ENCODE results near the gene AHCTF1. TPM values are rescaled to one million over a fixed set of nuclear protein-coding genes. Genes with fewer than 3 reads are reported as not detected.
"Not testable (repeated sequence)": the region's sequence is repeated elsewhere in the genome, so short reads cannot be mapped to it uniquely, and the experiment has no call there.

Gene AHCTF1
- total RNA-seq, 4 donors from 2014 or later, result 30.7 to 45.3 (median 42.0) TPM

DNA sequence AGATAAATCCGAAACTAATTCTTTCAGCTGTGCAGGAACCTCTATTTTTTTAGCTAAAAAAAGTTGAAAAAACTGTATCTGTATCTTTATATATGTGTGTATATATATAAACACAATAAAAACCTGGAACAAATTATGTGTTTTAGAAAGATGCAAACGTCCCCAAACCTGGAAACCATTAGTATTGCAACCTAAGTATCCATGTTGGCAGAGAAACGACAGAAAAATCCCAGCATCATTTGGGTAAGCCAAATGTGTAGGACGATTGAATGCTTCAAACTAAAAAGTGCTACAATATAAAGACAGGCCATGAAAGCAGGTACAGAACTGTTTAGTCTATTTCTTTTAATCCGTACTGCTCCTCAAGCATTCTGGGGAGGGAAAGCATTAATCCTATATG, 87.9 kb downstream of the AHCTF1 start:
- no peak for DNase-seq (ENCODE audit: extremely low spot score)
- Histone ChIP-seq H3K4me3 (no peak overlapping the region), H3K4me1 (no peaks in the 10 kb centered on the region), H3K27me3 (no peaks in the 10 kb centered on the region), H3K9me3 (no peaks in the 10 kb centered on the region), H3K27ac (replicated peaks in 1 of 4) (no peak overlapping the region), H3K36me3 (peaks cover 33 to 99% (median 67%) of the 10 kb centered on the region in 4 donors)
- TF ChIP-seq, protein P1, sequence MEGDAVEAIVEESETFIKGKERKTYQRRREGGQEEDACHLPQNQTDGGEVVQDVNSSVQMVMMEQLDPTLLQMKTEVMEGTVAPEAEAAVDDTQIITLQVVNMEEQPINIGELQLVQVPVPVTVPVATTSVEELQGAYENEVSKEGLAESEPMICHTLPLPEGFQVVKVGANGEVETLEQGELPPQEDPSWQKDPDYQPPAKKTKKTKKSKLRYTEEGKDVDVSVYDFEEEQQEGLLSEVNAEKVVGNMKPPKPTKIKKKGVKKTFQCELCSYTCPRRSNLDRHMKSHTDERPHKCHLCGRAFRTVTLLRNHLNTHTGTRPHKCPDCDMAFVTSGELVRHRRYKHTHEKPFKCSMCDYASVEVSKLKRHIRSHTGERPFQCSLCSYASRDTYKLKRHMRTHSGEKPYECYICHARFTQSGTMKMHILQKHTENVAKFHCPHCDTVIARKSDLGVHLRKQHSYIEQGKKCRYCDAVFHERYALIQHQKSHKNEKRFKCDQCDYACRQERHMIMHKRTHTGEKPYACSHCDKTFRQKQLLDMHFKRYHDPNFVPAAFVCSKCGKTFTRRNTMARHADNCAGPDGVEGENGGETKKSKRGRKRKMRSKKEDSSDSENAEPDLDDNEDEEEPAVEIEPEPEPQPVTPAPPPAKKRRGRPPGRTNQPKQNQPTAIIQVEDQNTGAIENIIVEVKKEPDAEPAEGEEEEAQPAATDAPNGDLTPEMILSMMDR (IDR thresholded peaks at IDR 0.05), result no peak
- TF ChIP-seq POLR2AphosphoS5 (IDR thresholded peaks at IDR 0.05), result no peak
- no peak for TF ChIP-seq POLR2A (IDR thresholded peaks at IDR 0.05; ENCODE audit: low read depth)
- TF ChIP-seq EP300 (IDR thresholded peaks at IDR 0.05), result no peak
- WGBS, result 79% methylated on average over 5 of the region's 5 CpGs
- intact Hi-C loops (cut with DNase I), result no loop called here

DNA sequence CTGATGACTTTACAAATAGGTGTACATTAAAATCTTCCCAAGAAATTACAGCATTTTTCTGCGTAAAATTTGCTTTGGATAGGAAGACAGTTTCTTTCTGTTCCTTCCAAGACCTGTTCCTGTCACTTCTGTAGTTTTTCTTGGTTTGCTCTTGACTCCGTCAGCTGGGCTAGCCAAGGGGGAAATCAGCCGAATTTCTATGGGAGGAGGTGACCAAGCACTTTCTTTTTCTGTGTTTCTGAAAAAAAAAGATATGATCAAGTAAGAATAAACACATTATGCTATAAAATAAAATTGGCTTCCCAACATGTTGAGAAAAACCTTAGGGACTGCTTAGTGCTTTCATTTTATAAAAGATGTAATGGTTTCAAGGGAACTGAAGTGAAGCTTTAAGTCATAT, 91.0 kb downstream of the AHCTF1 start:
- H3K27me3 ChIP-seq; H3K4me3 ChIP-seq; H3K9me3 ChIP-seq; DNase-seq (ENCODE audit: extremely low spot score); intact Hi-C loops (cut with DNase I); H3K4me1 ChIP-seq; H3K27ac ChIP-seq (replicated peaks in 1 of 4): not testable (repeated sequence)
- H3K36me3 ChIP-seq, result peaks cover 25 to 69% (median 40%) of the 10 kb centered on the region in 4 donors
- WGBS, result 88% methylated on average over 3 of the region's 3 CpGs

DNA sequence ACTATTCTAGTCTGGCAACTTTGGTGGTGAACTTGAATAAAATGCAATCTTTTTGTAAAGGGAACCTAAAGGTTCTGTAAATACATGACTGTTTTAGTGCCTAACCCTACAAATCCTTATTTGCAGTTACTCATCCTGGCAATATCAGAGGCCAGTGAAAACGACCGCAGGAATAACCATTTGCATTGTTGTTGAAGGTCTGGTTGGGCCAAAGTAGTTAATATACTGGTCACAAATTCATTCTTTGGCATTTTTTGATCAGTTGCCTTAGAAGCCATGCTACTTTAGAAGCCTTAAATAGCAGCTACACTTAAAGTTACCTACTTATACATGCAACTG, 93.7 kb downstream of the AHCTF1 start:
- 90% methylated on average over 2 of the region's 2 CpGs for WGBS
- Histone ChIP-seq H3K4me3 (no peak overlapping the region), H3K27me3 (no peaks in the 10 kb centered on the region), H3K36me3 (peaks cover 19 to 43% (median 28%) of the 10 kb centered on the region in 4 donors), H3K9me3 (no peaks in the 10 kb centered on the region), H3K4me1 (no peaks in the 10 kb centered on the region), H3K27ac (replicated peaks in 1 of 4) (no peak overlapping the region)
- DNase-seq (ENCODE audit: extremely low spot score), result no peak
- TF ChIP-seq POLR2AphosphoS5 (IDR thresholded peaks at IDR 0.05), result no peak
- TF ChIP-seq POLR2A (IDR thresholded peaks at IDR 0.05; ENCODE audit: low read depth), result no peak
- TF ChIP-seq EP300 (IDR thresholded peaks at IDR 0.05), result no peak
- TF ChIP-seq, protein P1 (IDR thresholded peaks at IDR 0.05), result no peak
- intact Hi-C loops (cut with DNase I), result no loop called here

DNA sequence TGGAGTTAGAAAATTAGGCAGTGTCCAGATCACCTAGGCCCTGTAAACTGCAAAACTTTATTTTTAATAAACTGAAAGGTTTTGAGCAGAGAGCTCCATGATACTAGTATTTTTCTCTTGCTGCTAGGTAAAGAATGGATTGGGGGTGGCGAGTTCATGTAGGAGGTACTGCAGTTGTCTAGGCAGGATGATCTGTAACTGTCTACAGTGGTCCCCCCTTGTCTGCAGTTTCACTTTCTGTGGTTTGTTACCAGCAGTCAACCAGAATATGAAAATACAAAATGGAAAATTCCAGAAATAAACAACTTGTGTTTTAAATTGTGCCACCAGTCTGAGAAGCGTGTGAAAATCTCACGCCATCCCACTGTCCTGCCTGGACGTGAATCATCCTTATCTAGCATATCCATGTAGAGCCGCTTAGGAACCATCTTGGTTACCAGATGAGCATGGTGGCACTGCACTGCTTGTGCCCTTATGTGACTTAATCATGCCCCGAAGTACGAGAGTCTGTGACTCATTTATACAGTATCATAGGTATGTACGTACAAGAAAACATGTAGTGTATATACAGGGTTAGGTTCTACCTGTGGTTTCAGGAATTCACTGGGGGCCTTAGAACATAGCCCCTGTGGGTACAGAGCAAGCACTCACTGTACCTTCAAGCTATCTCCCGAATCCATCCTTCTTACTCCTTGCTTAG, 94.2 kb downstream of the AHCTF1 start:
- whole genome bisulfite sequencing, result 92% methylated on average over 8 of the region's 9 CpGs

DNA sequence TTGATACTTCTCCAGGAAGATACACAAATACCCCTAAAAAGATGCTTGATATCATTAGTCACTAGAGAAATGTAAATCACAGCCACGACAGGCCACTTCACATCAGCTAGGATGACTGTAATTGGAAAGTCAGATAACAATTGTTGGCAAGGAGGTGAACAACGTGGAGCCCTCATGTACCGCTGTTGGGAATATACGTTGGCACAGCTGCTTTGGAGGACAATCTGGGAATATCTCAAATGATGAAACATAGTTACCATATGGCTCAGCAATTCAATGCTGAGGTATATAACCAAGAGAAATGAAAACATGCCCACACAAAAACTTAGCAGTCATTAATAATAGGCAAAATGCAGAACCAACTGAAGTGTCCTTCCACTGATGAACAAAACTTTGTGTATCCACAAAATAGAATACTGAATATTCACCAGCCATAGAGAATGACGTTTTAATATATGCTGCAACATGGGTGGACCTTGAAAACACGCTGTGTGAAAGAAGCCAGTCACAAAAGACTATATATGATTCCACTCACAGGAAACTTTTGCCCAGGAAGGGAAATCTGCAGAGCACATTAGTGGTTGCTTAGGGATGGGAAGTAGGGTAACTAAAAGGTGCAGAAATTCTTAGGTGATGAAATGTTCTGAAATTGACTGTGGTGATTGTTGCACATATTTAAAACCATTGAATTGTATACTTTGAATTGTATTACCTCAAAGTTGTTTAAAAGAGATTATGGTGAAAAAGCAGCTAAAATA, 95.4 kb downstream of the AHCTF1 start:
- Histone ChIP-seq H3K4me3 (no peak overlapping the region), H3K4me1 (no peaks in the 10 kb centered on the region), H3K9me3 (no peaks in the 10 kb centered on the region), H3K27ac (replicated peaks in 1 of 4) (no peak overlapping the region), H3K27me3 (no peaks in the 10 kb centered on the region), H3K36me3 (peaks cover 7 to 26% (median 13%) of the 10 kb centered on the region in 4 donors)
- DNase-seq (ENCODE audit: extremely low spot score), result no peak
- WGBS, result 67% methylated on average over 6 of the region's 6 CpGs
- intact Hi-C loops (cut with DNase I), result no loop called here
- TF ChIP-seq POLR2A (IDR thresholded peaks at IDR 0.05; ENCODE audit: low read depth) (no peak), EP300 (IDR thresholded peaks at IDR 0.05) (no peak), POLR2AphosphoS5 (IDR thresholded peaks at IDR 0.05) (no peak)
- TF ChIP-seq, protein P1 (IDR thresholded peaks at IDR 0.05), result no peak

More for the DNA sequence above, 94.2 kb downstream of the AHCTF1 start:
- Histone ChIP-seq H3K36me3 (peaks cover 19 to 38% (median 25%) of the 10 kb centered on the region in 4 donors), H3K27me3 (no peaks in the 10 kb centered on the region), H3K27ac (replicated peaks in 1 of 4) (no peak overlapping the region), H3K9me3 (no peaks in the 10 kb centered on the region), H3K4me3 (no peak overlapping the region), H3K4me1 (no peaks in the 10 kb centered on the region)
- TF ChIP-seq POLR2A (IDR thresholded peaks at IDR 0.05; ENCODE audit: low read depth) (no peak), EP300 (IDR thresholded peaks at IDR 0.05) (no peak), POLR2AphosphoS5 (IDR thresholded peaks at IDR 0.05) (no peak)
- TF ChIP-seq, protein P1 (IDR thresholded peaks at IDR 0.05), result no peak
- DNase-seq (ENCODE audit: extremely low spot score), result no peak
- intact Hi-C loops (cut with DNase I), result no loop called here
